GM12874 (cell line): ENCODE measurements around the gene KANSL3.

Source experiments
- CTCF ChIP-seq: IDR thresholded peaks from 2 replicates; pipeline ENCODE4 v1.5.1; 2011; ENCODE audit warnings: low read depth, mild to moderate bottlenecking, control low read depth, low read length, moderate library complexity; ENCODE audit not compliant: insufficient read depth

The KANSL3 gene

GRCh38 chr2:96579422-96579821 lies 58.7 kb downstream of the KANSL3 start:
- TF ChIP-seq CTCF: no peak

- TF ChIP-seq CTCF: no peak
These were observed 59.4 kb downstream of the KANSL3 start for GRCh38 chr2:96578731-96579130.

- no peak for TF ChIP-seq CTCF
These were observed 60.6 kb downstream of the KANSL3 start for GRCh38 chr2:96577501-96577900.

- no peak for TF ChIP-seq CTCF
These were observed 62.2 kb downstream of the KANSL3 start for GRCh38 chr2:96575785-96576456.

GRCh38 chr2:96574364-96574763 lies 63.7 kb downstream of the KANSL3 start:
- TF ChIP-seq CTCF: no peak

GRCh38 chr2:96568094-96568493 lies 70.0 kb downstream of the KANSL3 start:
- TF ChIP-seq CTCF: no peak

- TF ChIP-seq CTCF: no peak
These were observed 73.0 kb downstream of the KANSL3 start for GRCh38 chr2:96565111-96565510.
